SU-DHL-6 (cell line): ENCODE data around the gene EXD3.
"Not testable (repeated sequence)": the region's sequence is repeated elsewhere in the genome, so short reads cannot be mapped to it uniquely, and the experiment has no call there.

ENCODE experiments used
- H2AFZ ChIP-seq: fragments of 200-600 bp; sonication (generic); 2 replicates; pipeline ENCODE4 v1.6.1; 2014; ENCODE audit warnings: low read depth, mild to moderate bottlenecking, moderate library complexity, mixed read lengths, antibody characterized with exemption, low read length; ENCODE audit not compliant: severe bottlenecking
- H3F3A ChIP-seq: fragments of 200-600 bp; shearing (Covaris generic); 2 replicates; pipeline ENCODE4 v1.6.0; 2016; ENCODE audit warnings: antibody characterized with exemption, mild to moderate bottlenecking; ENCODE audit not compliant: insufficient read depth
- H3K27ac ChIP-seq: fragments of 200-600 bp; sonication (generic); 2 replicates; pipeline ENCODE4 v1.5.1; 2016; ENCODE audit warnings: low read depth, mild to moderate bottlenecking, low read length, moderate library complexity, mixed read lengths
- H3K27me3 ChIP-seq: fragments of 200-600 bp; sonication (generic), shearing (Covaris generic); 2 replicates; pipeline ENCODE4 v1.6.0; 2014; ENCODE audit warnings: mild to moderate bottlenecking, low read length
- H3K36me3 ChIP-seq: fragments of 200-600 bp; sonication (generic); 2 replicates; pipeline ENCODE4 v1.6.1; 2014; ENCODE audit warnings: mild to moderate bottlenecking, low read length, mixed read lengths
- H3K4me2 ChIP-seq: fragments of 300-600, 200-600 bp; shearing (Covaris generic), sonication (generic); 2 replicates; pipeline ENCODE4 v1.6.0; 2014; ENCODE audit warnings: low read length, low read depth, mild to moderate bottlenecking; ENCODE audit not compliant: poor library complexity, severe bottlenecking
- H3K4me3 ChIP-seq: fragments of 200-600 bp; sonication (generic); 2 replicates; pipeline ENCODE4 v1.5.1; 2014; ENCODE audit warnings: antibody characterized with exemption, low read length, mild to moderate bottlenecking, mixed read lengths; ENCODE audit not compliant: insufficient read depth, poor library complexity, severe bottlenecking
- H3K79me2 ChIP-seq: fragments of 200-600 bp; sonication (generic); 2 replicates; pipeline ENCODE4 v1.6.1; 2014; ENCODE audit warnings: mild to moderate bottlenecking, low read length, moderate library complexity; ENCODE audit not compliant: insufficient read depth
- H3K9ac ChIP-seq: fragments of 200-600 bp; sonication (generic); 2 replicates; pipeline ENCODE4 v1.7.0; 2014; ENCODE audit warnings: mild to moderate bottlenecking, low read length
- H3K9me2 ChIP-seq: fragments of 200-600 bp; sonication (generic); replicated peaks from 2 replicates; pipeline ENCODE4 v1.6.1; 2014; ENCODE audit warnings: low read length; ENCODE audit not compliant: insufficient read depth
- H3K9me3 ChIP-seq: fragments of 200-600 bp; sonication (generic); 2 replicates; pipeline ENCODE4 v1.6.1; 2014; ENCODE audit warnings: low read length, mixed read lengths; ENCODE audit not compliant: insufficient read depth
- H4K20me1 ChIP-seq: fragments of 200-600 bp; sonication (generic); 2 replicates; pipeline ENCODE4 v1.6.1; 2014; ENCODE audit warnings: low read depth, mild to moderate bottlenecking, antibody characterized with exemption, low read length, moderate library complexity, mixed read lengths
- EZH2phosphoT487 ChIP-seq: fragments of 200-600 bp; sonication (generic), shearing (Covaris generic); conservative IDR thresholded peaks from 2 replicates; pipeline ENCODE4 v1.6.1; 2018; ENCODE audit warnings: mild to moderate bottlenecking, antibody characterized with exemption, low read length, moderate library complexity, mixed read lengths
- TF ChIP-seq, protein P1 (sequence below): fragments of 200-600 bp; sonication (generic); IDR thresholded peaks from one replicate; pipeline ENCODE4 v1.5.1; 2017; ENCODE audit warnings: antibody characterized with exemption, mild to moderate bottlenecking, low read length, moderate library complexity; ENCODE audit not compliant: insufficient read depth, poor library complexity, severe bottlenecking

The EXD3 gene

DNA sequence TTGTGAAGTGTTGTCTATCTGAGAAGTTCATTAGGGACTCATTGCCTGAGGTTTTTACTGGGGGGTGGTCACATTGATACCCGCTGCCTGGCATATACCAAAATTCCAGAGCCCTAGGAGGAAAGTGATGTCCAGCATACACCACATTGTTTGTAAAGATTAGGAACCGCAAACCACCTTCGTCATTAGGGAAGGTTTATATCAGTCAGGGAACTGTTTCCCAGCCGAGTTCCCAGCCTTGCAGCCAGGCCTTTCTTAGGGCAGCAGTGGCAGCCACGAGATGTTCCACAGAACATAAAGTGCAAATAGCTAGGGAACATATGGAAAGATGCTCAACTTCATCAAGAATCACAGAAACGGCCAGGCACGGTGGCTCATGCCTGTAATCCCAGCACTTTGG, 80.5 kb downstream of the EXD3 start:
- Histone ChIP-seq H2AFZ (no peak overlapping the region), H3K4me3 (no peak overlapping the region), H3K79me2 (no peaks in the 10 kb centered on the region), H4K20me1 (no peaks in the 10 kb centered on the region), H3K9me2 (no peaks in the 10 kb centered on the region), H3K27me3 (no peaks in the 10 kb centered on the region), H3K27ac (no peak overlapping the region), H3K9ac (no peak overlapping the region), H3K36me3 (no peaks in the 10 kb centered on the region), H3K4me2 (no peak overlapping the region), H3F3A (no peaks in the 10 kb centered on the region), H3K9me3 (no peaks in the 10 kb centered on the region)
- TF ChIP-seq, protein P1, sequence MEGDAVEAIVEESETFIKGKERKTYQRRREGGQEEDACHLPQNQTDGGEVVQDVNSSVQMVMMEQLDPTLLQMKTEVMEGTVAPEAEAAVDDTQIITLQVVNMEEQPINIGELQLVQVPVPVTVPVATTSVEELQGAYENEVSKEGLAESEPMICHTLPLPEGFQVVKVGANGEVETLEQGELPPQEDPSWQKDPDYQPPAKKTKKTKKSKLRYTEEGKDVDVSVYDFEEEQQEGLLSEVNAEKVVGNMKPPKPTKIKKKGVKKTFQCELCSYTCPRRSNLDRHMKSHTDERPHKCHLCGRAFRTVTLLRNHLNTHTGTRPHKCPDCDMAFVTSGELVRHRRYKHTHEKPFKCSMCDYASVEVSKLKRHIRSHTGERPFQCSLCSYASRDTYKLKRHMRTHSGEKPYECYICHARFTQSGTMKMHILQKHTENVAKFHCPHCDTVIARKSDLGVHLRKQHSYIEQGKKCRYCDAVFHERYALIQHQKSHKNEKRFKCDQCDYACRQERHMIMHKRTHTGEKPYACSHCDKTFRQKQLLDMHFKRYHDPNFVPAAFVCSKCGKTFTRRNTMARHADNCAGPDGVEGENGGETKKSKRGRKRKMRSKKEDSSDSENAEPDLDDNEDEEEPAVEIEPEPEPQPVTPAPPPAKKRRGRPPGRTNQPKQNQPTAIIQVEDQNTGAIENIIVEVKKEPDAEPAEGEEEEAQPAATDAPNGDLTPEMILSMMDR: no peak
- TF ChIP-seq EZH2phosphoT487: no peak

DNA sequence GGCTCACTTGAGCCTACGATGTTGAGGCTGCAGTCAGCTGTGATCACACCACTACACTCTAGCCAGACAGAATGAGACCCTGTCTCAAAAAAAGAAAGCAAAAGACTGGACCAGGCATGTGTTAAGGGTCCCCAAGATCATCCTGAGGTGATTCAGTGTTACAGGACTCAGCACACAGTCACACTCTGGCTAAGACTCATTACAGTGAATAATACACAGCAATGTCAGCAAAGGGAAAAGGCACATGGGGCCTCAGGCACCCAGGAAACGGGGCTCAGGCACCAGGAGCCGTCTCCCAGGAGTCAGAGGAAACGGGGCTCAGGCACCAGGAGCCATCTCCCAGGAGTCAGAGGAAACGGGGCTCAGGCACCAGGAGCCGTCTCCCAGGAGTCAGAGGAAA, 81.7 kb downstream of the EXD3 start:
- H3K27ac ChIP-seq: no peak overlapping the region
- H3K27me3 ChIP-seq: no peaks in the 10 kb centered on the region
- H3K4me3 ChIP-seq: no peak overlapping the region
- H3K9ac ChIP-seq: no peak overlapping the region
- H3K4me2 ChIP-seq: no peak overlapping the region
- no peaks in the 10 kb centered on the region for H4K20me1 ChIP-seq
- H3K9me2 ChIP-seq: no peaks in the 10 kb centered on the region
- H2AFZ ChIP-seq: no peak overlapping the region
- TF ChIP-seq, protein P1: no peak
- TF ChIP-seq EZH2phosphoT487: no peak
- no peaks in the 10 kb centered on the region for H3K36me3 ChIP-seq
- no peaks in the 10 kb centered on the region for H3K79me2 ChIP-seq
- no peaks in the 10 kb centered on the region for H3F3A ChIP-seq
- no peaks in the 10 kb centered on the region for H3K9me3 ChIP-seq

DNA sequence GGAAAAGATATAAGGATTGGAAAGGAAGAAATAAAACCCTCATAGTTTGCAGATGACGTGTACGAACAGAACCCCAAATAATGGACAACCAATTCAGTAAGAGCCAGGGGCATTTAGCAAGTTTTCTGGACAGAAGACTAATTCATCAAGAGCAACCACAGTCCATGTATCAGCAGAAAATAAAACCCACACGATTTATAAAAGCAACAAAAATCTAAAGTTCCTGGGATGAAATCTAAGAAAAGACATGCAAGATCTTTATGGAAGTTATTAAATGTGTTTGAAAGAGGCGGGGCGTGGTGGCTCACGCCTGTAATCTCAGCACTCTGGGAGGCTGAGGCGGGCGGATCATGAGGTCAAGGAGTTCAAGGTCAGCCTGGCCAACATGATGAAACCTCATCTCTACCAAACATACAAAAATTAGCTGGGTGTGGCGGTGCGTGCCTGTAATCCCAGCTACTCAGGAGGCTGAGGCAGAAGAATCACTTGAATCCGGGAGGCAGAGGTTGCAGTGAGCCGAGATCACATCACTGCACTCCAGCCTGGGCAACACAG, 83.0 kb downstream of the EXD3 start:
- not testable (repeated sequence) for H3K4me3 ChIP-seq, H3K79me2 ChIP-seq, H3K9ac ChIP-seq, H3K27ac ChIP-seq, H2AFZ ChIP-seq, H3K9me3 ChIP-seq, H4K20me1 ChIP-seq, H3F3A ChIP-seq, H3K4me2 ChIP-seq, H3K27me3 ChIP-seq, H3K36me3 ChIP-seq, H3K9me2 ChIP-seq

DNA sequence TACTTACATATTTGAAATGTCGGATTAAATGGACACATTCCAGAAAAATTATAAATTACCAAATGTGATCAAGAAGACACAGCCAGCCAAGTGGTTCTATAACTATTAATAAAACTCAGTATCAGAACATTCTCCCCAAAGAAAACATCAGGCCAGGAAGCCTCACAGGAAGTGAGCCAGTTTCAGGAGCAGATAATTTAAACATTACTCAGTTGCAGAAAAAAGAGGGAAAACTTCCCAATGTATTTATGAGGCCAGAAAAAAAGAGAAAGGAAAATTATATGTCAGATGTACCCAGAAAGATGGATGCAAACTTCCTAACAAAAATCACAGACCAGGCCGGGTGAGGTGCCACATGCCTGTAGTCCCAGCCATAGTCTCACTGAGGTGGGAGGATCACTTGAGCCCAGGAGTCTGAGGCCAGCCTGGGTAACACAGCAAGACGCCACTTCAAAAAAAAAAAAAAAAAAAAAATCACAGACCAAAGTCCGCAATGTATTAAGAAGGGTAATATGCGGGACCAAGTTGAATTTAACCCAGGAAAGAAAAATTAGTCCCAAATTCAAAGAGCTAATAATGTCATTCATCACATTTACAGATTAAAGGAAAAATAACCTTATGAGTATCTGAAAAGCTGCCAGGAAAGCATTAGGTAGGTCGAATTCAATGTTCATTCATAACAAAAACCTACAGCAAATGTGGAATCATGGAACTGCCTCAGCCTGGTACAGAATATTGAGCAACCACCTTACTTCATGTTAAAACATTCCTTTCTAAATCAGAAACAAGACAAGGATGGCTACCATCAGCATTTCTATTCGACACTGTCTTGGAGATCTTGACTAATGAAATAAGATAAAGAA, 83.7 kb downstream of the EXD3 start:
- H3K27ac ChIP-seq: no peak overlapping the region
- H3K36me3 ChIP-seq: no peaks in the 10 kb centered on the region
- no peaks in the 10 kb centered on the region for H3K27me3 ChIP-seq

More for the DNA sequence above, 83.7 kb downstream of the EXD3 start:
- H3F3A ChIP-seq: no peaks in the 10 kb centered on the region
- no peaks in the 10 kb centered on the region for H3K79me2 ChIP-seq
- H3K4me3 ChIP-seq: no peak overlapping the region
- TF ChIP-seq, protein P1: no peak
- TF ChIP-seq EZH2phosphoT487: no peak
- no peaks in the 10 kb centered on the region for H3K9me2 ChIP-seq
- no peak overlapping the region for H3K4me2 ChIP-seq
- H2AFZ ChIP-seq: no peak overlapping the region
- no peaks in the 10 kb centered on the region for H4K20me1 ChIP-seq
- H3K9ac ChIP-seq: no peak overlapping the region
- no peaks in the 10 kb centered on the region for H3K9me3 ChIP-seq
